Muscle layer of colon (tissue), 2 donors: ENCODE measurements around the gene TRMT11.

Experiments used
- H3K27ac ChIP-seq: one replicate; pipeline ENCODE4 v1.7.0; 2013; ENCODE audit warnings: low read depth, mild to moderate bottlenecking, low read length, moderate library complexity
- H3K27me3 ChIP-seq, 2 donors: one replicate each; pipeline ENCODE4 v1.7.0; 2013; ENCODE audit warnings: low read length in 2 of 2, mild to moderate bottlenecking in 2 of 2; ENCODE audit not compliant: insufficient read depth in 2 of 2, control insufficient read depth in 1 of 2
- H3K36me3 ChIP-seq: one replicate; pipeline ENCODE4 v1.7.0; 2013; ENCODE audit warnings: mild to moderate bottlenecking, low read length; ENCODE audit not compliant: insufficient read depth
- H3K4me1 ChIP-seq: one replicate; pipeline ENCODE4 v1.7.0; 2013; ENCODE audit warnings: mild to moderate bottlenecking, low read length; ENCODE audit not compliant: insufficient read depth
- H3K4me3 ChIP-seq, 2 donors: one replicate each; pipeline ENCODE4 v1.7.0; 2013; ENCODE audit warnings: low read length in 2 of 2, low read depth in 1 of 2, mild to moderate bottlenecking in 1 of 2, moderate library complexity in 1 of 2
- H3K9ac ChIP-seq: one replicate; pipeline ENCODE4 v1.7.0; 2013; ENCODE audit warnings: low read length
- H3K9me3 ChIP-seq: one replicate; pipeline ENCODE4 v1.7.0; 2013; ENCODE audit warnings: mild to moderate bottlenecking, low read length
- donor health status: abdominal sarcoma.
- donor health status: Adenocarcinoma of cecum.

The TRMT11 gene

GRCh38 chr6:125986301-125987025 is at the start of gene TRMT11:
TSS of gene TRMT11 (plus strand) at chr6:125986540. CDS start at chr6:125986551, 11 bp downstream.
- Histone ChIP-seq H3K36me3 (no peaks in the 10 kb centered on the region), H3K9me3 (no peaks in the 10 kb centered on the region), H3K4me3 (peak within 1 kb of the TSS; percentile 95 to 98), H3K9ac (peak within 1 kb of the TSS; percentile 51), H3K27ac (peak within 1 kb of the TSS; percentile 89), H3K27me3 (no peaks in the 10 kb centered on the region), H3K4me1 (peaks cover 6% of the 10 kb centered on the region)

GRCh38 chr6:125939026-125939425 is 47.3 kb upstream of the TRMT11 start:
- no peaks in the 10 kb centered on the region for H3K27me3 ChIP-seq
- no peak overlapping the region for H3K4me3 ChIP-seq
- no peaks in the 10 kb centered on the region for H3K36me3 ChIP-seq
- no peak overlapping the region for H3K27ac ChIP-seq
- H3K4me1 ChIP-seq = no peaks in the 10 kb centered on the region
- H3K9me3 ChIP-seq = no peaks in the 10 kb centered on the region
- H3K9ac ChIP-seq = no peak overlapping the region

GRCh38 chr6:125939791-125940190 is 46.5 kb upstream of the TRMT11 start:
- H3K4me1 ChIP-seq = peaks cover 2% of the 10 kb centered on the region
- H3K36me3 ChIP-seq = no peaks in the 10 kb centered on the region
- no peaks in the 10 kb centered on the region for H3K27me3 ChIP-seq
- H3K9ac ChIP-seq = no peak overlapping the region
- H3K27ac ChIP-seq = no peak overlapping the region
- H3K9me3 ChIP-seq = no peaks in the 10 kb centered on the region
- no peak overlapping the region for H3K4me3 ChIP-seq

GRCh38 chr6:125940247-125941041 is 45.9 kb upstream of the TRMT11 start:
- no peaks in the 10 kb centered on the region for H3K36me3 ChIP-seq

GRCh38 chr6:125942672-125943527 is 43.4 kb upstream of the TRMT11 start:
- H3K36me3 ChIP-seq = no peaks in the 10 kb centered on the region
- H3K9me3 ChIP-seq = no peaks in the 10 kb centered on the region
- H3K27ac ChIP-seq = no peak overlapping the region
- H3K9ac ChIP-seq = no peak overlapping the region
- H3K4me3 ChIP-seq = no peak overlapping the region
- no peaks in the 10 kb centered on the region for H3K27me3 ChIP-seq
- peaks cover 5% of the 10 kb centered on the region for H3K4me1 ChIP-seq

More at GRCh38 chr6:125940247-125941041, 45.9 kb upstream of the TRMT11 start:
- no peaks in the 10 kb centered on the region for H3K27me3 ChIP-seq
- no peak overlapping the region for H3K4me3 ChIP-seq
- H3K27ac ChIP-seq = no peak overlapping the region
- no peak overlapping the region for H3K9ac ChIP-seq
- no peaks in the 10 kb centered on the region for H3K9me3 ChIP-seq
- H3K4me1 ChIP-seq = peaks cover 5% of the 10 kb centered on the region

- Histone ChIP-seq H3K9ac (no peak overlapping the region), H3K36me3 (no peaks in the 10 kb centered on the region), H3K4me3 (no peak overlapping the region), H3K27ac (peak overlapping the region; percentile 15), H3K4me1 (peaks cover 5% of the 10 kb centered on the region), H3K27me3 (no peaks in the 10 kb centered on the region), H3K9me3 (no peaks in the 10 kb centered on the region)
Observed at GRCh38 chr6:125943528-125944433, 42.6 kb upstream of the TRMT11 start.

- no peak overlapping the region for H3K4me3 ChIP-seq
Observed at GRCh38 chr6:125944434-125944816, 41.9 kb upstream of the TRMT11 start.

GRCh38 chr6:125944896-125945295 is 41.4 kb upstream of the TRMT11 start:
- H3K36me3 ChIP-seq = no peaks in the 10 kb centered on the region
- H3K27me3 ChIP-seq = no peaks in the 10 kb centered on the region
- H3K9me3 ChIP-seq = no peaks in the 10 kb centered on the region
- peaks cover 5% of the 10 kb centered on the region for H3K4me1 ChIP-seq
- H3K9ac ChIP-seq = no peak overlapping the region
- no peak overlapping the region for H3K4me3 ChIP-seq
- no peak overlapping the region for H3K27ac ChIP-seq

More at GRCh38 chr6:125944434-125944816, 41.9 kb upstream of the TRMT11 start:
- Histone ChIP-seq H3K4me1 (peaks cover 5% of the 10 kb centered on the region), H3K9ac (no peak overlapping the region), H3K27me3 (no peaks in the 10 kb centered on the region), H3K36me3 (no peaks in the 10 kb centered on the region), H3K9me3 (no peaks in the 10 kb centered on the region), H3K27ac (peak overlapping the region; percentile 15)

GRCh38 chr6:125945378-125946141 is 40.8 kb upstream of the TRMT11 start:
- Histone ChIP-seq H3K4me1 (peaks cover 5% of the 10 kb centered on the region), H3K27me3 (no peaks in the 10 kb centered on the region), H3K36me3 (no peaks in the 10 kb centered on the region), H3K9ac (no peak overlapping the region), H3K27ac (peak overlapping the region; percentile 14), H3K9me3 (no peaks in the 10 kb centered on the region), H3K4me3 (no peak overlapping the region)

GRCh38 chr6:125947615-125948014 is 38.7 kb upstream of the TRMT11 start:
- H3K27ac ChIP-seq = no peak overlapping the region
- H3K4me1 ChIP-seq = peaks cover 5% of the 10 kb centered on the region

More at GRCh38 chr6:125947615-125948014, 38.7 kb upstream of the TRMT11 start:
- no peak overlapping the region for H3K9ac ChIP-seq
- no peak overlapping the region for H3K4me3 ChIP-seq
- no peaks in the 10 kb centered on the region for H3K9me3 ChIP-seq
- no peaks in the 10 kb centered on the region for H3K27me3 ChIP-seq
- no peaks in the 10 kb centered on the region for H3K36me3 ChIP-seq
